Activated CD8-positive, alpha-beta memory T cell treated with anti-CD3 and anti-CD28 coated beads, Interleukin-2, amount 50 U/mL, for 24 hours (primary cell): ENCODE results near the gene BUD31.
"Not testable (repeated sequence)": the region's sequence is repeated elsewhere in the genome, so short reads cannot be mapped to it uniquely, and the experiment has no call there.

ENCODE experiments used
- DNase-seq: peaks from one replicate; pipeline ENCODE4 v3.0.0-alpha.2; 2020; ENCODE audit errors: extremely low read depth

Gene BUD31

DNA sequence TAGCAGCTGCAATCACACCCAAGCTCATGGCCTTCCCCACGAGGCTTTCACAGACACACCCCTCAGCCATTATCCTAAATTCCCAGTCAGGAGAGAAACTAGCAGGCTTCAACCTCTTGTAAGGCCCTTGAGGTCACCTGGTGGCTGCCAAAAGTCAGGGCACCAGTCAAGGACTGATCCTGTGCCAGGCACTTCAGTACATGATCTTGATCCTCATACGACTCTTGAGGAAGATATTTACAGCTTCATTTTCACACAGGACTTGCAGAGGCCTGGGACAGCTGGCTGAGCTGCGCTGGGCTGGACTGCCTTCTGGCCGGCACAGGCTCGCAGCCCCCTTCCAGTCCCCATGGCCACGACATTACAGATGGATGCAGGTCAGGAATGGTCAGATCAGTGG lies 9.2 kb upstream of the BUD31 start:
- no peak for DNase-seq

DNA sequence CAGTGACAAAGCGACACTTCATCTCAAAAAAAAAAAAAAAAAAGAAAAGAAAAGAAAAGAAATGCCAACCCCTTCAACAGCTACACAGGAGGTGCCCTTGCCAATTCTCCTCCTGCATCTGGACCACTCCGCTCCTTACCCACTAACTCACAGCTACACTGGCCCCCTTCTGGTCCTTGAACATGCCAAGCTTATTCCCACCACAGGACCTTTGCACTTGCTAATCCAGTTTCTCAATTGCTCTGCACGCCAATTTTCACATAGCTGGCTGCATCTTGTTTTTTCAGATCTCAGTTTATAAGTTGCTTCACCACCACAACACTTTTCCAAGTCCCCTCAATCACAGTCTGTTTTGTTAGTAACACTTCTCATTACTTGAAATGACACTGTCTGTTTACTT lies 5.9 kb upstream of the BUD31 start:
- DNase-seq = no peak

DNA sequence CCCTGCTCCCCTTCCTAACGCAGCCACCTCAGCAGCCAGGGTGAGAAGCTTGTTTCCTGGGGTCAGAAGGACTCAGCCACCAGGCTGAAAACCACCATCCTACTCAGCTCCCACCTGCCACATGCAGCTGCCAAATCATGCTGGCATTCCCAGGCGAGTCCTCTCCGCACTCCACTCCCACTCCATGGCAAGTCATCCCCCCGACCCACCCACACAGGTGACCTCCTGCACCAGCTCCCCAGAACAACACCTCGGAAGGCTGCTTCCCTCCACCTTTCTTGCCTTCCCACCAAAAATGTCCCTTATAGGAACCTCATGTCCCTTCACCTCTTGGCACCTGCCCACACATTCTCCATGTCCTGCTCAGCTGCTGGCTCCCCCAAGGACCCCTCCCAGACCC lies 5.0 kb upstream of the BUD31 start:
- no peak for DNase-seq

DNA sequence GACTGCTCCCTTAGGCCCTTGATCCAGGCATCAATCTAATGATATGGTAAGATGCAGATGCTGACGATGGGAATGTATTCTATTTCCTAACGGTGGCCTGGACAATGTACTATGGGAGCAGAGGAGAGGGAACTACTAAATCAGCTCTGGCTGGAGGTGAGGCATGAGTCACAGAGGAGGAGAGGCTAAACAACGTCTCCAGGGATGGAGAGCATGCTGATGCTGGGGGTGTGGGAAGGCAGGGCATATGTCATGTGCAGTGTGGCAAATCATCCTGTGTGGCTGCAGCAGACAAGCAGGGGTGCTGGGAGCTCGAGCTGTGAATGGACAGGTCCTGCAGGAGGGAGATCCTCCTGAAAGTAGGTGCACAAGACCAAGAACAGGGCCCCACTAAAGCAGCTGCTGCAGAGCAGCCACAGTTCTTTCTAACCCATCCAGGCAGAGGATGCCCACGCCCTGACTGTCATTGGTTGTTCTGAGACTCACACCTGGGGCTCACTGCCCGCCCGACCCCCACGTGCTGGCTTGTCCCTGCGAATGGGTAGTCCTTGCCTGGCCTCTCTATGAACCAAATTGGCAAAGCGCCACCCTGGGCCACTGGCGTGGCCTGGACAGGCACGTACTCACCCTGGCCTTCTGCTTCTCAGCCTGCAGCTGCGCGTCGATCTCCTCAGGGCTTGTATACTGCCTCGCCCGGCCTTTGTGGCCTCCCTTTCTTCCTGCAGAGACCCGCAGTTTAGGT lies 4.4 kb upstream of the BUD31 start:
- no peak for DNase-seq

DNA sequence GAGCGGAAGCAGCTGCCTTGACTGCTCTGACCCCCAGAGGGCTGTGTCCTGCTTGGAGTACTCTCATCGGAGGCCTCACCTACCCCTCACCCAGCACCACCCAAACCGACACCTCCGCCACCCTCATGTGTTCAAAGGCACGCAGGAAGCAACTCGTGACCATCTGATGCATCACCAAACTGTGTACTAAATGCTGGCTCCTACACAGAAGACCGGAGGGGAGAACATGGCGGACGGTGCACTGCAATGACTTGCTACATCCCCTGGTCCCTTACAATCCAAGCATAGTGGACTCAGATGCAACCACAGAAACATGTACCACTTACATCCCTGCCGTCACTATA lies 3.8 kb upstream of the BUD31 start:
- DNase-seq = no peak

DNA sequence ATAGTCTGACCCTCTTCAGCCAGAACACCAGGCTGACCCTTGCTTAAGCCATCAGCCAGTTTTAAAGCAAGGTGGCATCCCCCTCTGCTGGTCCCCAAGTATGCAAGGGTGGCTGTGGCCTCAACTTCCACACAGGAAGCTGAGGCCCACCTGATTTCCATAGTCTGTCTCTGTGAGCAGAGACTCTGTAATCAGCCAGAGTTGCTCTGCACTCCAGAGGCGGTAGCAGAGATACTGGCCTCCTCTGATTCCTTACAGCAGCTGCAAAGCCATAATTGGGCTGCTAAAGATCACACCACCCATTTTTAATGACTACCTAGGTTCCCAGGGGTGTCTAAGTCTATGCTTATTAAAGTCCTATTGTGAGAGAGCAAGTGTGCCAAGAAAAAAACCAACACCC lies 2.2 kb upstream of the BUD31 start:
- no peak for DNase-seq

DNA sequence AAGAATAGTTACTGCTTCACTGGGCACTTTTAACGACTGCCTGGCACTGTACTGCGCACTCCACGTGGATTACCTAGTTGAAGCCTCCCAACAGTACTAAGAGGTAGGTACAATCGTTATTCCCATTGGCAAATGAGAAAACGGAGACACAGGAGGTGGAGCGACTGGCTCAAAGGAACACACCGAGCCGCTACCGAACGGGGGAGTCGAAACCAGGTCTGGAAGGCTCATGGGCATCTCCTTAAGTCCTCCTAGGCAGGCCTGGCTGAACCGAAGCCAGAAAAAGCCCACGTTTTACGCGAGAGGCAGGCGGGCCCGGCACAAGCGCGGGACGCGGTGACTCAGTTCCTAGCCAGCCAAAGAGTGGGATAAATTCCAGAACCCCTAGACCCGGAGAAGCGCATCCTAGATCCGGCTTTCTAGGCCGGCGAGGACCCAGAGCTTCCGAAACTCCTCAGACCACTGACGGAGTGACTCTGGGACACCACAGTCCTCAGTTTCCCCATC lies 844 bp upstream of the BUD31 start:
- no peak for DNase-seq

DNA sequence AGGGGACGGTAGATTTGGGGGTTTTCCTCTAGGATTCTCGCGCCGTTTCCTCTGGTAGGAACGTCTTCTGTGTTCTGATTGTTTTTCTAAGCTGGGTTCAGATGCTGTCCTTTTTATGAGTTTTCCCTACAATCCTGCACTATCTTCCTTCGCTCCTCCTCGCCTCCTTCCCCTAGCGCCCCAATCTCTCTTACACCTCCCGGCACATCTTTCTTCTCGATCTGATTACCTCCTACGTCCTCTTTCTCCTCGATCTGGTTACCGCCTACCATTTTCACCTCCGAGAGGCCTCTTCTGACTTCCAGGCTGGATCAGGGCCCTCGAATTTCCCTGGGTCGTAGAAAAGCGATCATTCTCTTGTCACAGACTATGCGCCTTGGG lies 413 bp downstream of the BUD31 start:
- no peak for DNase-seq

DNA sequence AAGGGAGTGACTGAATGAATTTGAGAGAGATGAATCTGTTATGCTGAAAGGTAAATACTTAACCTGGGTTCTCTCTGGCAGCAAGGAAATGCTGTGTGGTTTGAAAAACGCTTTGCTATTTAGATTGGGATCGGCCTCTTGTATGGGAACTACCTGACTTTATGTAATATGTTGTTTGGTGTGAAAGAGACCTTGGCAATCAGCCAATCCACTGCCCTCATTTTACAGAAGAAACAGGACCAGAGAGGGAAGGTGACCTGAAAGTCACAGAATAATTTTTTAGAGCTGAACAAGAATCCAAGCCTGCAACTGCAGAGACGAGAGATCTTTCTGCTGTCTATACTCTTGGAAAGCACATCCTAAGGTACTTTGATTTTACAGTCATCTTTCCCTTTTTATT lies 1.0 kb downstream of the BUD31 start:
- no peak for DNase-seq

DNA sequence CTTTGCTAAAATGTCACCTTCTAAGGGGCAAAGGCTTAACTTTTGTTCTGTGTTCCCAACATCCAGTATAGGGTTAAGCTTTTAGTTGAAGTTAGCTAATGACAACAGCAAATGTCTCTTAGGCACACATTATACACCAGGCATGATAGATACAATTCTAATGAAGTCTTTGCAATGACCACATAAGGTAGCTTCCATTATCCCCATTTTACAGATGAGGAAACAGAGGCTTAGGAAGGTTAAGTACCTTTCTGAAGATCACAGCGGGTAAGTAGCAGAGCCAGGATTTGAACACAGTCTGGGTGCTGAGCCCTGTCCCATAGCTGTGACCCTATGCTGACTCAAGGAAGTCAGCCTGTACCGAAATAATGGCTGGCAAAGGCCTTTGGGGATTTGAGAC lies 1.9 kb downstream of the BUD31 start:
- no peak for DNase-seq

DNA sequence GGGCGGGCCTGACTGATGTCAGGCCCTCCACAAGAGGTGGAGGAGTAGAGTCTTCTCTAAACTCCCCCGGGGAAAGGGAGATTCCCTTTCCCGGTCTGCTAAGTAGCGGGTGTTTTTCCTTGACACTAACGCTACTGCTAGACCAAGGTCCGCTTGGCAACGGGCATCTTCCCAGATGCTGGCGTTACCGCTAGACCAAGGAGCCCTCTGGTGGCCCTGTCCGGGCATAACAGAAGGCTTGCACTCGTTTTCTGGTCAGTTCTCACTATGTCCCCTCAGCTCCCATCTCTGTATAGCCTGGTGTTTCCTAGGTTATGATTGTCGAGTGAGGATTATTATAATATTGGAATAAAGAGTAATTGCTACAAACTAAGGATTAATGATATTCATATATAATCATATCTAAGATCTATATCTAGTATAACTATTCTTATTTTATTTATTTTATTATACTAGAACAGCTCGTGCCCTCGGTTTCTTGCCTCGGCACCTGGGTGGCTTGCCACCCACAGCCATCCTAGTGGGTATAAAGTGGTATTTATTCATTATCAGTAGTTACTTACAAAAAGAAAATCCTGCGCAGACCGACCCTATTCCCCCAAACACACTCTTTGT lies 6.9 kb downstream of the BUD31 start:
- DNase-seq = not testable (repeated sequence)

DNA sequence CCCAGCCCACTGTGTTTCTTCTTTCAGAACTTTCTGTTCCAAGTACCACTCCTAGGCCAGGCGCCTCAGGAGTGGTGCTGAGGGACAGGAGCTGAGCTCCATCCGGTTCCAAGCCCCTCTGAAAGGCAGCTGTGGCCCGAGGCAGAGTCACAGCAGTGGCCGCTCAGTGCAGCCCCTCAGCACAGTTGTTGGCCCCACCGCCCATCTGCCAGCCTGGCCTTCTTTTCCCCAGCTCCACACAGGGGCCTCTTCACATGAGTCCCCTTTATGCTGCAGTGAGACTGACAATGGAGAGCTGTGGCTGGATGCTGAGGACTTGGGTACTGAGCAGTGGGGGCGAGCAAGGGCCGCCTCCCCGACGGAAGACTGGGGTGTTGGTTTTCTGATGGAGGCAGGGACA lies 9.5 kb downstream of the BUD31 start:
- no peak for DNase-seq

DNA sequence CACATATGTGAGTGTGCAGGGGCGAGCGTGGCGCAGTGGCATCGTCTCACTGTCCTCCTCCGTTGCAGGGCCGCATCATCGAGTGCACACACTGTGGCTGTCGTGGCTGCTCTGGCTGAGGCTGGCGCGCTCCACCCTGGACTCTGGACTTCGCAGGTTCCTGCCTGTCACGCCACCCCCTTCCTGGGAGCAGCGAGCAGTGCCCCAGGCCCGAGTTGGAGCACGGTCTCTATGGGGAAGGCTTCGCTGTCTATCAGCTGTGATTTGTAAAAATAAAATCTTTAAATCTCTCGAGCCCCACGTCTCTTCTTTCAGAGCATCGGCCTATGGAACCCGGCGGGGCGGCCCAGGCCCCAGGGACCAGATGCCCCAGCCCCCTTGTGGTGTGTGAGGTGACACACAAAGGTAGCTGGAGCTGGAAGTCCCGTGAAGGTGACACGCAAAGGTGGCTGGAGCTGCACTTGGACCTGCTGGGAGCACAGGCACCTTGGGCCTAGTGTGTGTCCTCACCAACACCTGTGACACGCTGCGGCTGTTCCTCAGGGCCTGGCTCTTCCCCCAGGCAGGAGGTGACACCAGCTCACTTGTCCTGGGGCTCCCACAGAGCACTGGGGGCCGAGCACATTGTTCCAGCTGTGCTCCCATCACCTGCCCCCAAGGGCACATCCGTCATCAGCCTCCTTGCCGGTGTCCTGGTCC lies 10.7 kb downstream of the BUD31 start:
- DNase-seq = no peak

DNA sequence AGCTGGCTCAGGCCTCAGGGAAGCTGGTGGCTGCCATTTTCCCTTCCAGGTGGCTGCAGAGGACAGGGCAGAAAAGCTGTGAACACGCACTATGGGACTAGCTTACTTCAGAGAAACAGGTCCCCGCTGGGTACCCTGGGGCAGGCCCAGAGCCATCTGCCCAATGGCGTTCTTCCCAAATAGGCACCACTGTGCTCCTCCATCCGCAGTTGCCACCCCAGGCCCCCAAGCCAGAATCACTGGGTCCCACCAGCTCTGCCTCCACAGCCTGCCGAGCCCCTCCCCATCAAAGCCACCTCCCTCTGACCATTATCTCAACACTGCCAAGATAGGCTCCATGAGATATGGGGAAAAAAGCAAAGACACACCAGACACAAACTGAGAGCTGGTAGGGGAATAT lies 11.4 kb downstream of the BUD31 start:
- DNase-seq = no peak

DNA sequence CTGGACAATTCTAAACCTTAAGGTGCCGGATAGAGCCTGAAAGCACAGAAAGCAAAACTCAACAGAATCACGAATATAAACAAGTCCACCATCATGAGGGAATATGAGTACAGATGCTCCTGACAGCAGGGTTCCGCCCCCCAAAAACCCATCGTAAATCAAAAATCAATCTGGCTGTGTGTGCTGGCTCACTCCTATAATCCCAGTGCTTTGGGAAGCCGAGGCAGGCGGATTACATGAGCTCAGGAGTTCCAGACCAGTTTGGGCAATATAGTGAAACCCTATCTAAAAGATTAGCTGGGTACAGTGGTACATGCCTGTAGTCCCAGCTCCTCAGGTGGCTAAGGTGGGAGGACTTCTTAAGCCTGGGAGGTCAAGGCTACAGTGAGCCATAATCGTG lies 12.2 kb downstream of the BUD31 start:
- no peak for DNase-seq

DNA sequence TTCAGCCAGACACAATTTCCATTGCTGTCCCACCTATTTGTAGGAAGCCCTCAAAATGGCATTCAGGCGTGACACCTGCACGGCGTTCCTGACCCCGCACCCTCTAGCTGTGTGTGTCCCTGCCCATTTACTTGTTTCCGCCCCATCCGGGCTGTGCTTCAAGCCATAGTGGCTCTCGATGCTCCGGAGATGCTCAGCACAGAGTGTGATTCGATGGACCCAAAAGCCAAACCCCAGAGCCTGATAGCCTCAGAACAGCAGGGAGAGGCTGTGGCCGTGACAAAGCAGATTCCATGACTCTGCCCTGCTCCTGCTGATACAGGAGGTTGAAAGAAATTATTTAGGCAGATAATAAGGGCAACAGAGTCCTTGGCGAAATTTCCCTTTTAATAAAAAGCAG lies 13.4 kb downstream of the BUD31 start:
- no peak for DNase-seq

DNA sequence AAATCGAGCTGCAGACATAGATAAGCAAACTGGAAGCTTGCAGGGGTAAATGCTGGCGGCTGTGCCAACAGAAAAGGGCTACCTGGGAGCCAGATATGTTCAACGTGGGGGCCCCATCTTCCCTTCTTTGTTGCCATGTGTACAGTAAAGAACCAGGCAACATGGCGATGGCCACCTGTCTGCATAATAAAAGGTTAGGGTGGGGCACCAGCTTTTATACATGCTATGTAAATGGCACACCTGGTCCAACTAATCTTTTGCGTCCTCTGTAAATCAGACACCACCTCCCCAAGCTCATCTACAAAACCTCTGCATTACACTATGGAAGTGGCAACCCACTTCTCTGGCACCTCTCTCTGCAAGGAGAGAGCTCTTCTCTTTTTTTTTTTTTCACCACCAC lies 13.9 kb downstream of the BUD31 start:
- no peak for DNase-seq

DNA sequence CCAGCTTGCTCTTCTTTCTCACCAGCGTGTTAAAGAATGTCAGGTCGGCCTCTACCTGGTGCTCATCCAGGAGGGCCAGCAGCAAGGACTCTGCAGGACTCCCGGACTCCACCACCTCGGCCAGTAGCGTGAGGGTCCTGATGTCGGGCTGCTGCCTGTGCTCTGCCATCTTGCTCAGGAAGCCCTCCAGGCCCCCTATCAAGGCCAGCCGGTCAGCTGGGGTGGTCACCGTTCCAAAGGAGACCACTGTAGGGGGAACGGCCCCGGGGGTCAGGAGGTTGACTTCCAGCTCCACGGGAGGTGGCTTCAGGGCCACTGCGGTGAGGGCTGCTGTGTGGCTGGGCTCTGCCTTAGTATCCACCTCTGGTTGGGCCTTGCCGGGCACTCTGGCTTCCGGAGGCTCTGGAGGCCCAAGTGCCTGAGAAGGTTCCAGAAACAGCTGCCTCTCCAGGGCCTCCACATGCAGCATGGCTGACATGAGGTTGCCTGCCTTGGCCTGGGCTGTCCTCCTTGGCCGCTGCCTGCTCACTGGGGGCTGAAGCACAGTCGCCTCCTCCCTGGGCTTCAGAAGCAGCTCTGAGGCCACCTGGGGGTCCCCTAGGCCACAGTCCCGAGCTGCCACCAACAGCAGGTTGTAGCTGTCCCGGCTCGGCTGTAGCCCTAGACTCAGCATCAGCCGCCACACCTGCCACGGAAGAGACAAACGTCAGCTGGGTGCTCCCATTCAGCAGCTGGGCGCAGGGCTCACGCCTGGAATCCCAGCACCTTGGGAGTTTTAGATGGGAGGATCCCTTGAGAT lies 16.4 kb downstream of the BUD31 start:
- no peak for DNase-seq

DNA sequence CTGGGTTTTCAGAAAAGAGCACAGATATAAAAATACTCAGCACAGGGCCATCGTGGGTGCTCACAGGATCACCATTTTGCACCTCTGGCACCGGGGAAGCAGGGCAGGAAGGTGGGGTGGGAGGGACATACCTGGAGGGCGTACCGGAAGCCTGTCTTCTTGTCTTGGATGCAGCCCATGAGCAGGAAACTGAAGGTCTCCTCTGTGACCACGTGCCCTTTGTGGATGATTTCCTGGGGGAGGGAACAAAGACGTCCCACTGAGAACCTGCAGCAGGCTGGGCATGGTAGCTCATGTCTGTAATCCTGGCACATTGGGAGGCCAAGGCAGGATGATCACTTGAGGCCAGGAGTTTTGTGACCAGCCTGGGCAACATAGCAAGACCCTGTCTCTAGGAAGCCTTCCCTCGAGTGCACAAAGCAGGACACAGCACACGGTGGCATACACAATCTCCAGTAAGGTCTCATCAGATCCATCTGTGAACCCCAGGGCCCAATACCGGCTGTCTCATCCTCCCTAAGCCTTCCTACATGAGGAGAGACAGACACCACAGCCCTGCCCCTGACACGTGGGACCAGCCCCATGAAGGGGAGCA lies 20.3 kb downstream of the BUD31 start:
- no peak for DNase-seq

DNA sequence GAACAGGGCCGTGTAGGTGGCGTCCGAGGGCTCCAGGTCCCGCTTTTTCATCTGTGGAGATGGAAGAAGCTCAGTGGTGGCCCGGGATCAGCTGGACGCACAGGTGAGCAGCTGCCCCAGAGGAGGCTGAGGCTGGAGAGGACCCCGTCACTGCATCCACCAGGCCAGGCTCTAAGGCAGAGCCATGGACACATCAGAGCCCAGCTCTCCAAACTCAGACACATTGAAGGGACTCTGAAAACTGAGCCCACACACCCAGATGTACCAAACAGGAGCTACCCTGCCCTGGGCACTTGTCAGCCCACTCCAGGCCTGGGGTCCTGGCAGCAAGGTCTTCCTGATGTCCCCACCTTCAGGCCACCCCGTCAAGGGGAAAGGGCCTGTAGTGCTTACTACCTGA lies 21.0 kb downstream of the BUD31 start:
- no peak for DNase-seq

DNA sequence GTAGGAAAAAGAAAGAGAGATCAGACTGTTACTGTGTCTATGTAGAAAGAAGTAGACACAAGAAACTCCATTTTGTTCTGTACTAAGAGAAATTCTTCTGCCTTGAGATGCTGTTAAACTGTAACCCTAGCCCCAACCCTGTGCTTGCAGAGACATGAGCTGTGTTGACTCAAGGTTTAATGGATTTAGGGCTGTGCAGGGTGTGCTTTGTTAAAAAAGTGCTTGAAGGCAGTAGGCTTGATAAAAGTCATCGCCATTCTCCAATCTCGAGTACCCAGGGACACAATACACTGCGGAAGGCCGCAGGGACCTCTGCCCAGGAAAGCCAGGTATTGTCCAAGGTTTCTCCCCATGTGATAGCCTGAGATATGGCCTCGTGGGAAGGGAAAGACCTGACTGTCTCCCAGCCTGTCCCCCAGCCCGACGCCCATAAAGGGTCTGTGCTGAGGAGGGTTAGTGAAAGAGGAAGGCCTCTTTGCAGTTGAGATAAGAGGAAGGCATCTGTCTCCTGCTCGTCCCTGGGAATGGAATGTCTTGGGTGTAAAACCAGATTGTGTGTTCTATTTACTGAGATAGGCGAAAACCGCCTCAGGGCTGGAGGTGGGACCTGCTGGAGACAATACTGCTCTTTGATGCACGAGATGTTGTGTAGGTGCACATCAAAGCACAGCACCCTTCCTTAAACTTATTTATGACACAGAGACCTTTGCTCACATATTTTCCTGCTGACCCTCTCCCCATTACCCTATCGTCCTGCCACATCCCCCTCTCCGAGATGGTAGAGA lies 23.2 kb downstream of the BUD31 start:
- DNase-seq = not testable (repeated sequence)
